ENCODE measurements around the gene CTSO.

GRCh38 chr4:155931634-155932033 lies 22.0 kb downstream of the CTSO start:
- no peak for TF ChIP-seq CTCF (IDR thresholded peaks at IDR 0.05; ENCODE audit: low read depth, low read length, missing input control)
- no peak for TF ChIP-seq RAD21 (IDR thresholded peaks at IDR 0.05)
- no peak for TF ChIP-seq GABPA (IDR thresholded peaks at IDR 0.05 in 1 of 2, conservative IDR thresholded peaks at IDR 0.05 in 1 of 2)
- no peak for TF ChIP-seq JUND (IDR thresholded peaks at IDR 0.05)
- no peak for TF ChIP-seq TAF1 (conservative IDR thresholded peaks at IDR 0.05)
- TF ChIP-seq SP1 (IDR thresholded peaks at IDR 0.05), result no peak
- no peak for TF ChIP-seq MAX (IDR thresholded peaks at IDR 0.05)
- TF ChIP-seq REST (IDR thresholded peaks at IDR 0.05), result no peak
- no peak for TF ChIP-seq YY1 (IDR thresholded peaks at IDR 0.05)
- no peak for TF ChIP-seq ZBTB33 (IDR thresholded peaks at IDR 0.05)
- no peak for TF ChIP-seq RXRA (IDR thresholded peaks at IDR 0.05)
